Iris pigment epithelial cell (primary cell): Measurements from ENCODE around the gene PMP22.

Experiments used
- DNase-seq: peaks from one replicate; pipeline ENCODE4 v3.0.0-alpha.2; 2011; ENCODE audit warnings: low read depth

The PMP22 gene

DNA sequence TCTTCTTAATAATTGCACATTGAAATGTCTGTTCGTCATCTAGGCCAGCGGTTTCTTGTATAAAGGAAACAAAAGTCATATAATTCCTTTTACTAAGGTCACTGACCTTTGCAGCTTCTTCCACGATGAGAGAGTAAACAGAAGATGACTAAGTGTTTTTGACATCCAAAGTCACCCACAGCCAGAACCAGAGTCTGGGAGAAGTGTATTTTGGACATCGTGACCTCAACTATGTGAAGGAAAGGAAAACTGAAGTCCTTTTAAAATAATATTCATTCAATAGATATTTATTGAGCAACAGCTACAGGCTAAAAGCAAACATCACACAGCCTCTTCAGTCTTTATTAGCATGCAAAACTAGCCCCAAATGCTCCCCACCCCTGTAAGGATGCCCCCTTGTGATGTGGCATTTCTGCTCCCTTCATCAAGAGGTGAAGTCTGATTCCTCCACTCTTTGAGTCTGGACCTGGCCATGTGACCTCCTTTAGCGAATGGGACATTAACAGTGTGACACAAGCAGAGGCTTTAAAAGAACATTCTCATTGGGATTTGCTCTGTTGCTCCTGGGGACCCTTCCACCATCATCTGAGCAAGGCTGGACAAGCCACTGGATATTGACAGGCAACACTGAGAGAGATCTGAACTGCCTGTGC lies 8.1 kb upstream of the PMP22 start:
- DNase-seq = peak; percentile 98

DNA sequence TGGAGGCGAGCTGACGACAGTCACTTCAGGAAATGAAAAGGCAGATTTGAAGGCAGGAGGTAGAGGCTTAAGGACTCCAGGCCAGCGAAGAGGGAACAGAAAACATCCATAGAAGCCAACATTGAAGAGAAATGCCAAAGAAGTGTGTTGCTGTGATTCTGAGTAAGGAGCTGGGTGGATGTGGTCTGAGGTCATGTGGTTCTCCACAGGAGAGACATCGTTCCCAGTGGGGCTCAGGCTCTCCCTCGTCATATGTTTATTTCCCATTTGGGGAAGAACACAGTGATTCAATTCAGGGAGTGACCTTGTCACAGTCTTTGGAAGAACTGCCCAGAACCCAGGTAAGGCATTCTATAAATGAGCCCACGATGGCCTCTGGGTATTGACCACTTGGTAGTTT lies 6.6 kb upstream of the PMP22 start:
- DNase-seq = peak; percentile 71

DNA sequence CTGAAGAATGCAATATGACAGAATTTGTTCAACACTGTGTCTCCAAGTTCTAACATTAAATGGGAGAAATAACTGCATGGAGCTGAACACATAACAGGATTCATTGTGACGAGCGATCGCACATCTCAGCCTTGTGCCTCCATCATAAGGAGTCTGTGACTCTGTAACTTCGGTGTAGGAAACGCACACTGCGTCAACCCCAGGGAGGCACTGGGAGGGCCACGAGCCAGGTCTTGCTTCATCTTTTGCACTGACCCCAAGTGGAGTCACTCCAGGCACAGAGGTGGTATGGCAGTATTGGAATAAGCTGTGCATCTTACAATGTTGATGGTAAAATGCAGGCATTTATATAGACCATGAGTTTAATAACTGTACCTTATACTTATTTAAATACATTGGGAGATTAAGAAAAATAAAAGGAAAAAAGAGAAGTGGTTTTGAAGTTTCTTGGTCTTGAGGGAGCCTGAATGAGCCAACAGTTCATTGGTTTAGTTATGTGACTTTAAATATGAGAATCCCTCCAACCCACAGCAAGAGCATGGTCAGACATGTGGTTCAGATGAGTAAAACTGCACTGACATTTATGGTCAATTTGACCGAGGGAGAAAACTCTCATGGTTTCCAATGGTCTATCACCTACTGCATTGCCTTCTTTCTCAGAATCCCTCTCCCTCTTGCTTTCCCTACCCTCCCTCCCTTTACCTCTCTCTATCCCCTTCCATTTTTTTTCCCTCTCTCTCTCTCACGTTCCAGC lies 5.7 kb upstream of the PMP22 start:
- no peak for DNase-seq

DNA sequence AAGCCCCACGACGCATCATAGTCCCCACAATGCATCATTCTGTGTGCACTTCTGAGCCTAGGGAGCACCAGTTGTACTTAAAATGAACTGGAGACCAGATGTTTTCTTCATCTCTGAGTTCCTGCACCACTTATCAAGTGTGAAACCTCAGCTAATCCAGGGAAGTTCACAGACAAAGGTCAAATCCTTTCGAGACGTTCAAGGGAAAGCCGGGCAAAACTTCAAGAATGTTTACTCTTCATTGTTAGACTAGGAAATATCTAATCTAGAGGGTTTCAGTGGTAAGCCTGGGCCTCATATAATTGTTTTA lies 4.6 kb upstream of the PMP22 start:
- DNase-seq = no peak

DNA sequence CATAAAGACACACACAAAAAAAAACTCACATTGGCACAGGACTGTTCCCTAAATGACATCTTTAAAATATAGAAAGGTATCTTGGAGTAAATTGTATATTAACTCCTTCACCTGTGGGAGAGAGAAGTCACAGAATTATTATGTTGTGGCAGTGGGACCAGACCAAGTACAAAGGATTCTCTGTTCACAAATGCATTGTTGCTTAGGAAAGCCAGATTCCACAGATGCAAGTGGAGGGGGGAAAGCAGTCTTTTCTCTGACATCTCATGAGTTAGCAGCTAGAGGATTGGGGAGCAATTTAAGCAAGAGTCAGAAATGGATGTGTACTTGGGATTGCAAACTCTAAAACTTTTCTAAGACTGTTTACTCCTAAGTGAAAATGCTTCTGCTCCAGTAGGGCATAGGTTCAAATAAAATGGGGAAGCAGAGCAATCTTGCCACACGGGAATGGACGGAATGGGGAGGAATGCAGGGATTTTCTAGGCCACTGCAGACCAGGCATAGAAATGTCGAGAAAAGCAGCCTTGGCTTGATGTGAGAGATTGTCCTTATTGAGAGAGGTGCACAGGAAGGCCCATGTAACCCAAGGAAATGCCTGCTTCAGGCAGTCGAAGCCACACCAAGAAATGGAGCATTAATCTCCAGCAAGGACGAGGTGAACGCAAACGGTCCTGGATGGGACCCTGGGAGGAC lies 4.1 kb upstream of the PMP22 start:
- DNase-seq = no peak

DNA sequence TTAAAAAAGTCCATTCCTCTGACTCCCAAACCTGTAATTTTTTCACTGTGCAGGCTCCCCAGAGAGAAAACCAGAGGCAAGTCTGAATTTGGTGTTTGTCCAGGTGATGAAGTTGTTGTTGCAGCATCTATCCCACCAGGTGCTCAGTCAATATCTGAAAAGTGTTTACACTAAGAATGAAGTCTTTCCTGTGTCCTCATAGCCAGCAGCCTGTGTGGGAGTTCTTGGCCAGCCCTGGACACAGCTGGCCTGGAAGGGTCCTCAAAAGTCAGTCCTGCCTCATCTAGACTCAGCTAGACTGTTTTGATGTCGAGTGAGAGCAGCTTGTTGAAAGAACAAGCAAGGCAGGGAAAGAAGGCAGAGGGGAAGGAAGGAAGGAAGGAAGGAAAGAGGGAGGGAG lies 3.3 kb upstream of the PMP22 start:
- no peak for DNase-seq

DNA sequence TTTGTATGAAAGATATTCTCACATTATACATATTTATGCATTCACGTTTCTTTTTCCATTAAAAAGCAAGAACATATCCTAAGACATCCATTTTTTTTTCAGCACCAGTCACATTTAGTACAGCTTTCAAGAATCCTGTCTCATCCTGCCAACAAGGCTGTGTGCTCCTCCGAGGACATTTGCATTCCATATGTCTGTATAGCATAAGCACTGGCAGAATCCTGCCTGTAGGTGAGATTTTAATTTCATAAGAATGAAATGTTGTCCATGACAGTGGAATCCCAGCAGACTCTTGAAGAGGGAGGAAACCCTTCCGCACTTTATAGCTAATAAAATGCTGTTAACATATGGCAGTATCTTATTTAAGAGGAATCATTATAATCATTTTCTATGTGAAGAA lies 2.9 kb upstream of the PMP22 start:
- no peak for DNase-seq

DNA sequence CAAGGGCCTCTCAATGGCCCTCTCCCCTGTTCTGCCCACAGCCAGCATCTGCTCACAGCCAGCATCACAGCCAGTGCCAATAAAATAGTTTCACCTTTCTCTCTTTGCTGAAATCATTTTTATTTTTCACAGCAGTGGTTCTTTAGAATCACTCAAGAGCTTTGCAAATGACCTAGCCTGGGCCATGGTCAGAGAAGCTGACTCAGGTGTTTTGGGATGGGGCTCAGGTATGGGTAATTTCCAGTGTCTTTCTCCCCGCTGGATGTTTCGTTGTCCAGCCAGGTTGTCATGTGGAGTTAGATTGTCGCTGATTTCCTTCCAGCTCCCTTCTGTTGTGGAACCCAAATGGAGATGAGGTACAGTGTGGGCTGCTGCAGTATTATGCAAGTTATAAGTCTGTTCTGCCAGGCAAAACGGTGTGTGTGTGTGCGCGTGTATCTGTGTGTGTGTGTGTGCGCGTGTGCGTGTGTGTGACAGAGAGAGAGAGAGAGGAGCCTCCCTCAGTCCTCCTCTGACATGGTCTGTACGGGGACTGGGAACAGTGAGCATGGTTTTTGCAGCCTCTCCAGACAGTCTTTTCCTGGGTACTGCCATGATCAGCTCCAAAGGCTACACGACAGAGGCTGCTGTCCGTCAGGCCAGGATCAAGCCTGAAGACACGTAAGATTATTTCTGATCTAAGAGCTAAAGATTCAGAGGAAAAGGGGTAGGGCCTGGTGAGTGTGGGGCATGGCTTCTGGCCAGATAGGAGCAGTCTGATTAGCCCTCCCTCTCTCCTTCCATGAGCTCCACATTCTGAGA lies 1.4 kb upstream of the PMP22 start:
- no peak for DNase-seq

DNA sequence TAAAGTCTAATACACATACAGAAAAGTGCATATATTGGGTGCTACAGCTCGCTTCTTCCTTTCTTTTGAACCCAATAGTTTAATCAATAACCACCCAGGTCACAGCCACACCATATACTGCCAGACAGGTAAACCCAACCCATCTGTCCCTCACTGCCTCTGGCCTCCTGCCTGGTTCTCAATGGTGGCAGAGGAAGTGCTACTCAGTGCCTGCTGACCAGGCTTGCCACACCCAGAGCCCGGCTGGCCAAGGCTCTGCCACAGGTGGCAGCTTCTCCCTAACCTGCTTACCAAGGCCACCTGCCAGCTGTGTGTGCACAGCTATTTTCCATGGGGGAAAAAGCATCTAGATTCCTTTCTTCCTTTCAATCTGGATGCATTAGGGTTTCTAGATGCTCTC lies 584 bp downstream of the PMP22 start:
- no peak for DNase-seq

DNA sequence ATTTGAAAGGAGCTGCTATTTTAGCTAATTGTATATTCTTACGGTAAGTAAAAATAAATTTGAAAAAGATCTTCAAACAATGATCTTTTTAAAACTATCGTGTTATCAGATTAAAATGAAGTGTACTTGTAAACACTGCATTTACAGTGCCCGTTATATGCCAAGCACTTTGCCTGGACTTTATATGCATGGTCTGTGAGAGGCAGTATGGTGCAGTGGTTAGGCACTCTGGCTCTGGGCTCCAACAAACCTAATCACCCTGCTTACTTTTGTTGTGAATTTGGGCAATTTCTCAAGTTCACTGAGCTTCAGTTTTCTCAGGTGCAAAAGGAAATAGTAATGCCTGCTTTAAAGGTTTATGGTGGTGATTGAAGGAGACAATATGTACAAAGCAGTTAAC lies 1.4 kb downstream of the PMP22 start:
- DNase-seq = no peak

DNA sequence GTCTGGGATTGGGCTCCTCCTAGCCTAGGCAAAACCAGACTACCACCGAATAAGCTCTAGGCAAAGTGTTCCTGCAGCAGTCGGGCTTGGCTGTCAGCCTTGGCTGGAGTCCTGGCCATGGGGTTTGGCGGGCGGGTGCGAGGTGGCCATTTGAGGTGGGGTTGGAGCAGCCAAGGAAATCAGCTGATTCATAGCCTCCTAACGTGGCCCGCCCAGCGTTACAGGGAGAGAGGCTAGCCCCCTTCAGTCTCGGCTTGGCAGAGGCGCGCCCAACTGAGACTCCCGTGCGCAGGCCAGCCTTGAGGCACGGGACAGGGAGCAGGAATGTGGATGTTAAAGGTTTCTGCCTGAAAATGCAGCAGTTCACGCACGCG lies 1.9 kb downstream of the PMP22 start:
- peak; percentile 78 for DNase-seq

DNA sequence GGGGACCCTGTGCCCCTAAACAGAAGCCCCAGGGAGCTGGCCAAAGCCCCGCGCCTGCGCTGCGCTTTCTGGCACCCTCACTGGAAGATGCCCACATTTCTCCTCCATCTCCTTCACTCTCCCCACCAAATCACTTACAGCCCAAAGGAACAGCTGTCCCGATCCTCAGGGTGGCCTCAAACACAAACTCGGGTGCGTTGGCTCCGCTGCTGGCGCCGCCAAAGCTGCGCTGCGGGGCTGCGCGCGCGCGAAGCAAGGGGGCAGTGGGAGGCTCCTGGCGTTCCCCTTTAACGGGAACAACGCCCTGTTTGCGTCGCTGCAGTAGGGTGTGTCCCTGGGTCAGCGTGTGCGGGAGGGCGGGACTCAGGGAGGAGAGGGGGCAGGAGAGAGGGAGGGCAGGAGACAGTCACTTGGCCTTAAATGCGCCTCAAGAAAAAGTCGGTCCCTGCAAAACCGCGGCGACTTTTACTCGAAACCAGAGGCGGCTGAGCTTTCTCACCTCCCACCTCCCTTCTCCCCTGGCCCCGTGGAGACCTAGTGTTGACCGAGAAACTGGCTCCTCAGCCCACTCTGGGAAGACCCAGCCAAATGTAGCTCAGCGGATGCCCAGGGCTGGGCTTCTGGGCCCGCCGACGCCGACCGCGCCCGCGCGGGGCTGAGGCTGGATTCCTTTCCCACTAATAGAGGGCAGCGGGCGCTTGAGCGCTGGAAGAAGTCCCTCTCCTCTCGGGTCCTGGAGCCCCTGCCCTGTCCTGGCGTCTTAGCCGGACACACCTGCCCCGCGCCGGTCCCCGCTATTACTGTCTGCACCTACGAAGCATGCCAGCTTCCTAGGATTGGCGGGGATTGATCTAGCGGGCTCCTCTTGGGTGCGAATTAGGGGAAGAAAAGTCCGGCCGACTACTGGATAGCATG lies 2.6 kb downstream of the PMP22 start:
- peak; percentile 90 for DNase-seq

DNA sequence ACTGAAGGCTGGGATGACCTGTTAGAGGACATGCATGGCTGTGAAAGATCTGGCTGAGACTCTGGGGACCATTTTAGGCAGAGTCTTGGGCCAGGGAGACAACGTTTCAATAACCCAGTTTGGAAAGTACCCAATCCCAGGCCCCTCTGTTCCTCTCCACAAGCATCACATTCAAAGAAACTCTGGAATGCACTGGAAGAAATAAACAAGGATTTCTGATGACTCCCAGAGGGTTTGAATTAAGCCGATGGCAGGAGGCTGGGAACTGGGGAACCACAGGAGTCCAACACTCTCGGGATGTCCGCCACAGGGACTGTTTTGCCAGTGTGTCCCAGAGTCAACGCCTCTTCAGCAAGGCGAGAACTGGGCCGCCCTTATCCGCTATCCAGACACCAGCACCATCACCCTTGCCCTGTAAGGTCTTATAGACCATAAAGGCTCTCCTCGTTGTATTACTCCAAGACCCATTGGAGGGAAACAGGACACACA lies 3.3 kb downstream of the PMP22 start:
- DNase-seq = peak; percentile 44

DNA sequence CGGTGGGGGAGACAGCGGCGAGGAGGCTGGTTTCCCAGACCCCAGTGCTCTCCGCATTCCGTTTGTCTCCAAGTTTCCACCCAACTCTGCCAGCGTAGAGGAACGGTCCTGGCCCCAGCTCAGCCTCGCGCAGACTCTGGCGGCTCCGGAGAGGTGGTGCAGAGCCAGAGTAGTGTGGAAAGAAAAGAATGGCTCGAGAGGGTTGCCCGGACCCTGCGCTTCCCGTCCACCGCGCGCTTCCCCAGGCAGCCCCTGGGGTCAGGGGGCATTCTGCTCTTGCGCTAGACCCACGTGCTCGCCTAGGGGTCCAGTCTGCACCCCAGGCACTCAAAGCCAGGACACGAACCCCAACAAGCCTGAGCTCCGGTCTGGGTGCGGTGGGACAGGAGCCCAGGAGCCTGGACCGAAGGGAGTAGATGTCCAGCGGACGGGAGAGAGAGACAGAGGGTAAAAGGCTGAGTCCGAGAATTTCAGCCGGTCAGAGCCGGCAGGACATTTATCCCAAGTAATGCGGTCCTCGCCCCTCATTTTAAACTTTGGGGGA lies 3.8 kb downstream of the PMP22 start:
- DNase-seq = peak; percentile 70

DNA sequence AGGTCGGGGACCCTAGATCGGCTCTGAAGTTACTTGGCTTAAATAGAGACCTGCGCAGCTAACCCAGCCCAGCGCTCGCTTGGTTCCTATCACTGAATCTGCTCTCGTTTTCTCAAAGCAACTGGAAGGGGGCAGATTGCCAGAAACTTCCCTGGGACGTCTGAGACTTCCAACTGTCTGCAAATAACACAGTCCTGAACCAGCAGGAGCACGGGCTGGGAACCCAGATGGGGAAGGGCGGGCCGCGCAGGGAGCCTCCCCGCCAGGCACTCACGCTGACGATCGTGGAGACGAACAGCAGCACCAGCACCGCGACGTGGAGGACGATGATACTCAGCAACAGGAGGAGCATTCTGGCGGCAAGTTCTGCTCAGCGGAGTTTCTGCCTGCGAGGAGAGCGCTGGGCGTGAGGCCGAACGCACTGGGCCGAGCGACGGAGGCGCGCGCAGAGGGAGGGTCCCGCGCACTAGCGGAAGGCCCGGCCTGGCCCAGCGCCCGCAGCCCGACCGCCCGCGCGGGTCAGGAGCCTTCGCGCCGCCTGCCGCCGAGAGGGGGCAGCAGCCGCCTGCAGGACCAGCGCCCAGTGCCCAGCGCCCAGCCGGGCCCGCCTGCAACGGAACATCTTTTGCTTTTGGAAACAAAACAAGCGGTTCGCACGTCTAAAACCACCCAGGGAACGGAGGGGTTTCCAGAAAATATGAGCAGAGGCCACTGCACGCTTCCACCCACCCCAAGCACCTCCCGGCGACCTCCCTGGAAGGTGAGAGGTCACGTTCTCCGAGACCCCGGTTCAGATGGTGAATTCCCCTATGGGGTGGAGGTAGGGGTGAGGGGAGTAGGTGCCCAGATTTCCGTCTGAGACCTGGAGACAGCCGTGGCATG lies 4.5 kb downstream of the PMP22 start:
- DNase-seq = peak; percentile 86

DNA sequence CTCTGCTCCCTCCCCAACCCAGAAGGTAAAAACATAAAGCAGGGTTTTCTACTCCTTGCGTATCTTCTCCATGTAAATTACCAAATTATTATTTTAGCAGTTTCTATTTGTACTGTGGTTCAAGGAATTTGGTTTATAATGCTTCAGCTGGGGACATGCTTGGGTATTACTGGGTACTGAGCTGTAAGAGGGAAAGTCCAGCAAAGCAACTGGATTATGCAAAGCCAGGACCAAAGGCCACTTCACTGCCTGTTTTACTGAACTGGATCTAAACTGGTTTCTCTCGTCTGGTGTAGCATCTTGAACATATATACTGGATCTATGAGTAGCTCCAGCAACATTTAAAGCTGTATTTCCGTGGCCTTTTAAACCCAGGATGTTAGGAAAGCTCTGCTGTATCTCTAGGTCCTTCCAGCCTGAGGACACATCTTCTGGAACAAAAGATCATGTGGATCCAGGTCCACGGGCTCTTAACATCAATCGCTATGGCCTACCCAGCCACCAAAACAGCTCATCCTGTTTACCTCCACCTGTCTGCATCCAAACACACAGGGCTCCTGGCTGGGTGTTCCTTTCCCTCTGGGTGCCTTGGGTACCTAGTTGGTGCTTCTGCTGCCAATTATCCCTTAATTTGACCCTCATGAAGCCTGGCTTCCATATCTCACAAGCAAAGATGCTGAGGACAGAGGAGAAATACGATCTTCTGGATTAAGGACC lies 7.2 kb downstream of the PMP22 start:
- no peak for DNase-seq

DNA sequence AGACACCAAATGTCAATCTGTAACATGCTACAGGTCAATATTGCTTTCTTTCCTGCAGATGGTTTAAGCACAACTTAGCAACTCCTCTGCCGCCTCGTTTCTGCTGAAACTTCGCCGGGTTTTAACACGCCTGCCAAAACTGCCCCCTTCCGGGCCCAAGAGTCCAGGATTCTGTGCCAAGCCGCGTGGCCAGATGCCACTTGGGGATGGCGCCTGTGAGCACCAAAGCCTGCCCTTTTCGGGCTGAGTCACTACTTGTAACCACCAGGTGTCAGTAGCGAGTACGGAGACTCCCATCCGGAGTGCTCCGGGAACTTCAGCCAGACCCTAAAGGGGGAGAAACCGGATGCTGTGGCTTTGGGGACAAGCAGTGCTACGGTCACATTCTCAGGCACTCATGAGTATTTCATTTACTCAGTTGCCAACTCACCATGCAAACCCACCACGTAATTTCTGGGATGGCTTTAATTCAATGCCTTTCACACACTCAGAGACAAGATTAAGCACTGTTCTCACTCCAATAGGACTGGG lies 7.8 kb downstream of the PMP22 start:
- DNase-seq = peak; percentile 59

DNA sequence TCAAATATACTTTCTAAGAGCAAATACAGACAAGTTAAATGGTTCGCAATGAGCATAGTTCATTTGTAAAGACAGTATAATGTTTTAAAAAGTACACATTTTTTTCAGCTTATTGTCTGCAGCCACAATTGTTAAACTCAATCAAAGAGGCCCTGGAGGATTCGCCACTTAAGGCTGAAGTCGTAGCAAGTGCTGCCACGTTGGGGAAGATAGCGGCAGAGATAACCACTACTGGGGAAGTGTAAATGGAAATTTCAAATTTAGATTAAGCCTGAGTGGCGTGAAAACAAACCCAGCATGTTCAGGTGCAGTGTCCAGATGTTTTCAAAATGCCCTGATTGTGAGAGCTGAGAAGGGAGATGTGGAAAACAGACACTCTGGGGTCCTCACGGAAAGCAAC lies 8.4 kb downstream of the PMP22 start:
- DNase-seq = no peak
